Endothelial cell of umbilical vein (primary cell): ENCODE data around the gene HDAC8. TPM values are rescaled to one million over a fixed set of nuclear protein-coding genes. Genes with fewer than 3 reads are reported as not detected.

Experiments used
- BruUV-seq: library from RNA; stranded (reverse); fragments of 400-500 nt; replicated peaks from 2 replicates; lab custom pipeline; 2021; lab: Mats Ljungman, UMichigan
- CTCF ChIA-PET: fragments of 300-600, 350-600 bp; sonication (Branson Sonifier 250); formaldehyde crosslinking; loops from one replicate; lab custom pipeline; 2021; ENCODE audit warnings: antibody characterized with exemption, inconsistent platforms; lab: Charles Lee
- POLR2A ChIA-PET: fragments of 300-600, 350-600 bp; sonication (Branson Sonifier 250); formaldehyde crosslinking; loops from one replicate; lab custom pipeline; 2021; ENCODE audit warnings: antibody characterized with exemption, inconsistent platforms; lab: Charles Lee
- DNase-seq: peaks from one replicate; pipeline ENCODE4 v3.0.0-alpha.2; 2011; ENCODE audit warnings: low read depth, low spot score
- FAIRE-seq: peaks from 2 replicates; lab custom pipeline; 2011; peaks lifted over from hg19 to GRCh38; lab: Jason Lieb, UNC
- H2AFZ ChIP-seq: 2 replicates; pipeline ENCODE4 v1.6.0; 2012; ENCODE audit warnings: low read depth, low read length, control low read depth, inconsistent platforms
- H3K27ac ChIP-seq: 2 replicates; pipeline ENCODE4 v1.5.1; 2011; ENCODE audit warnings: low read depth, mild to moderate bottlenecking, control low read depth, low read length, moderate library complexity; ENCODE audit not compliant: insufficient read depth
- H3K27me3 ChIP-seq, 2 experiments: 2 replicates each; pipeline versions ENCODE4 v1.6.0 to v1.6.1; 2011; ENCODE audit warnings: low read length in 2 of 2, mixed read lengths in 1 of 2; ENCODE audit not compliant: control insufficient read depth in 2 of 2, insufficient read depth in 2 of 2
- H3K36me3 ChIP-seq, 2 experiments: 2 replicates in 1 of 2; 3 replicates in 1 of 2; pipeline ENCODE4 v1.5.1; 2011; ENCODE audit warnings: low read length in 2 of 2, mild to moderate bottlenecking in 1 of 2, moderate library complexity in 1 of 2; ENCODE audit not compliant: control insufficient read depth in 2 of 2, insufficient read depth in 2 of 2; ENCODE audit errors: extremely low read depth in 1 of 2
- H3K4me1 ChIP-seq: 3 replicates; pipeline ENCODE4 v1.5.1; 2011; ENCODE audit warnings: mild to moderate bottlenecking, low read length; ENCODE audit not compliant: control insufficient read depth, insufficient read depth; ENCODE audit errors: extremely low read depth
- H3K4me2 ChIP-seq: 2 replicates; pipeline ENCODE4 v1.6.1; 2011; ENCODE audit warnings: low read length, control low read depth, mixed read lengths; ENCODE audit not compliant: insufficient read depth
- H3K4me3 ChIP-seq, 3 experiments: fragments of 200-600 bp in 1 of 3; sonication (generic), shearing (Covaris generic) in 1 of 3; replicated peaks in 1 of 3; 2 replicates each; pipeline ENCODE4 v1.5.1; 2011 to 2016; ENCODE audit warnings: control low read depth in 3 of 3, low read length in 3 of 3, mild to moderate bottlenecking in 2 of 3, inconsistent platforms in 1 of 3, low read depth in 1 of 3, moderate library complexity in 1 of 3; ENCODE audit not compliant: insufficient read depth in 1 of 3
- H3K79me2 ChIP-seq: 2 replicates; pipeline ENCODE4 v1.6.0; 2012; ENCODE audit warnings: low read length, inconsistent platforms; ENCODE audit not compliant: control insufficient read depth, insufficient read depth
- H3K9ac ChIP-seq: replicated peaks from 2 replicates; pipeline ENCODE3; 2011; ENCODE audit warnings: low read length, control low read depth; ENCODE audit not compliant: insufficient read depth; ENCODE audit errors: extremely low read depth
- H3K9me1 ChIP-seq: replicated peaks from 3 replicates; pipeline ENCODE4 v1.6.0; 2011; ENCODE audit warnings: mild to moderate bottlenecking, low read length; ENCODE audit not compliant: control insufficient read depth, insufficient read depth; ENCODE audit errors: extremely low read depth
- H3K9me3 ChIP-seq: replicated peaks from 2 replicates; pipeline ENCODE4 v1.5.1; 2012; ENCODE audit warnings: low read length, inconsistent platforms; ENCODE audit not compliant: control insufficient read depth, insufficient read depth
- H4K20me1 ChIP-seq: replicated peaks from 2 replicates; pipeline ENCODE3; 2011; ENCODE audit warnings: mild to moderate bottlenecking, low read length; ENCODE audit not compliant: control insufficient read depth, insufficient read depth; ENCODE audit errors: extremely low read depth
- FOS ChIP-seq: IDR thresholded peaks from 2 replicates; pipeline ENCODE4 v1.6.1; 2011; ENCODE audit warnings: mild to moderate bottlenecking, low read length, moderate library complexity, borderline replicate concordance; ENCODE audit not compliant: insufficient read depth
- GATA2 ChIP-seq: IDR thresholded peaks from 2 replicates; pipeline ENCODE4 v1.7.0; 2011; ENCODE audit warnings: low read depth, mild to moderate bottlenecking, moderate library complexity, mixed read lengths, low read length; ENCODE audit not compliant: insufficient read length, insufficient read depth
- JUN ChIP-seq: IDR thresholded peaks from 2 replicates; pipeline ENCODE4 v1.6.1; 2011; ENCODE audit warnings: borderline replicate concordance, low read depth; ENCODE audit not compliant: insufficient read length, insufficient read depth
- MAX ChIP-seq: IDR thresholded peaks from 2 replicates; pipeline ENCODE4 v1.6.1; 2011; ENCODE audit not compliant: insufficient read depth, insufficient read length
- MYC ChIP-seq: IDR thresholded peaks from one replicate; pipeline ENCODE4 v1.6.1; 2011; ENCODE audit warnings: mild to moderate bottlenecking, low read depth, low read length
- POLR2A ChIP-seq: IDR thresholded peaks from 2 replicates; pipeline ENCODE4 v1.6.1; 2012; ENCODE audit warnings: low read depth, mild to moderate bottlenecking, control low read depth, low read length
- dilution Hi-C: fragments of 300-500 bp; cut with MboI; formaldehyde crosslinking; loops from one replicate; pipeline ENCODE4 v1.15.0; 2019; ENCODE audit warnings: low sequenced_read_pairs; ENCODE audit not compliant: extremely low pct_ligation_motif_present
- intact Hi-C: fragments of 100-400 bp; cut with micrococcal nuclease; formaldehyde crosslinking; loops from one replicate; pipeline ENCODE4 v1.10.0; 2022
- polyA plus RNA-seq, 4 experiments: library from polyadenylated mRNA; depleted of rRNA in 3 of 4; stranded (reverse) in 3 of 4; unstranded in 1 of 4; fragments of >200 nt; gene quantifications; 2 replicates each; pipeline versions ENCODE4 v1.2.1 to v1.2.3, GENCODE V29; 2011 to 2012; ENCODE audit warnings: missing spikeins in 1 of 4
- total RNA-seq: library from RNA; stranded (reverse); gene quantifications from 2 replicates; pipeline ENCODE4 v1.2.3, GENCODE V29; 2021

Gene HDAC8
- total and polyA plus RNA-seq, 2 donors (not counting 3 experiments of a cell fraction or from before 2014, with no cell fraction given): 17.6 to 37.2 TPM

- H2AFZ ChIP-seq: no peak overlapping the region
- H3K4me2 ChIP-seq: no peak overlapping the region
- DNase-seq (no peak), FAIRE-seq (peak; percentile 64)
- no peaks in the 10 kb centered on the region for H3K9me3 ChIP-seq
- H3K9me1 ChIP-seq: no peaks in the 10 kb centered on the region
- CTCF ChIA-PET: interaction anchor here (1.2 kb wide), 1 partner anchor 8 kb away, joined by 3 read pairs; no protein-coding TSS in a partner anchor
- H3K36me3 ChIP-seq: no peaks in the 10 kb centered on the region
- H4K20me1 ChIP-seq: no peaks in the 10 kb centered on the region
- no peaks in the 10 kb centered on the region for H3K79me2 ChIP-seq
- H3K4me3 ChIP-seq: no peak overlapping the region
- no peak for TF ChIP-seq MAX
- no peak for TF ChIP-seq JUN
- no peak for TF ChIP-seq MYC
- dilution Hi-C loops: no loop called here
- no peaks in the 10 kb centered on the region for H3K27me3 ChIP-seq
- H3K9ac ChIP-seq: no peak overlapping the region
- peaks cover 2% of the 10 kb centered on the region for H3K4me1 ChIP-seq
- no peak overlapping the region for H3K27ac ChIP-seq
- intact Hi-C loops: no loop called here
- POLR2A ChIA-PET: no interaction called here
- BruUV-seq: no TSS peak
Observed at GRCh38 chrX:72532366-72532765, 40.3 kb downstream of the HDAC8 start.

GRCh38 chrX:72526534-72527508 is 45.8 kb downstream of the HDAC8 start:
- FAIRE-seq (peak; percentile 98), DNase-seq (peak; percentile 62)
- BruUV-seq: no TSS peak
- no peaks in the 10 kb centered on the region for H3K9me1 ChIP-seq
- no peak overlapping the region for H3K4me3 ChIP-seq
- ChIA-PET POLR2A (no interaction called here), CTCF (interaction anchor here (3.5 kb wide), 1 partner anchor 13 kb away, joined by 13 read pairs; no protein-coding TSS in a partner anchor)
- no peak overlapping the region for H3K4me2 ChIP-seq
- TF ChIP-seq FOS (peak; percentile 71), POLR2A (no peak), MAX (no peak), GATA2 (peak; percentile 55)
- H4K20me1 ChIP-seq: no peaks in the 10 kb centered on the region
- H3K27me3 ChIP-seq: no peaks in the 10 kb centered on the region
- H3K9ac ChIP-seq: no peak overlapping the region
- no peaks in the 10 kb centered on the region for H3K79me2 ChIP-seq
- H3K27ac ChIP-seq: no peak overlapping the region
- H2AFZ ChIP-seq: no peak overlapping the region
- intact Hi-C loops: no loop called here
- no peaks in the 10 kb centered on the region for H3K9me3 ChIP-seq
- dilution Hi-C loops: no loop called here
- H3K36me3 ChIP-seq: no peaks in the 10 kb centered on the region
- peaks cover 12% of the 10 kb centered on the region for H3K4me1 ChIP-seq
